Brain microvascular endothelial cell (primary cell): ENCODE results near the gene GMIP.

ENCODE experiments used
- DNase-seq: peaks from one replicate; pipeline ENCODE4 v3.0.0-alpha.2; 2020
- H3K27ac ChIP-seq: fragments of 250-450 bp; sonication (Bioruptor Pico); 2 replicates; pipeline ENCODE4 v1.5.1; 2020; ENCODE audit warnings: mild to moderate bottlenecking, moderate library complexity
- H3K27me3 ChIP-seq: fragments of 250-450 bp; sonication (Bioruptor Pico); replicated peaks from 2 replicates; pipeline ENCODE4 v1.5.1; 2020; ENCODE audit warnings: mild to moderate bottlenecking
- H3K36me3 ChIP-seq: fragments of 250-450 bp; sonication (Bioruptor Pico); replicated peaks from 2 replicates; pipeline ENCODE4 v1.5.1; 2020; ENCODE audit warnings: mild to moderate bottlenecking
- H3K4me3 ChIP-seq: 2 replicates; pipeline ENCODE4 v1.5.1; 2011; ENCODE audit warnings: low read depth, mild to moderate bottlenecking, control low read depth, low read length, moderate library complexity
- CTCF ChIP-seq: IDR thresholded peaks from 2 replicates; pipeline ENCODE4 v1.5.1; 2011; ENCODE audit warnings: low read depth, mild to moderate bottlenecking, moderate library complexity, low read length, control low read depth, inconsistent platforms; ENCODE audit errors: missing control alignments
- in situ Hi-C: cut with HindIII; loops from 2 replicates; pipeline ENCODE4 v1.10.0; 2017; ENCODE audit warnings: low sequenced_read_pairs, low pct_ligation_motif_present

The GMIP gene

GRCh38 chr19:19594381-19594780 is 49.1 kb downstream of the GMIP start:
- TF ChIP-seq CTCF = no peak
- Histone ChIP-seq H3K27ac (no peak overlapping the region), H3K27me3 (no peaks in the 10 kb centered on the region), H3K4me3 (no peak overlapping the region), H3K36me3 (no peaks in the 10 kb centered on the region)
- in situ Hi-C loops = no loop called here
- no peak for DNase-seq

GRCh38 chr19:19592690-19593089 is 50.8 kb downstream of the GMIP start:
- Histone ChIP-seq H3K36me3 (no peaks in the 10 kb centered on the region), H3K27me3 (no peaks in the 10 kb centered on the region), H3K27ac (no peak overlapping the region), H3K4me3 (no peak overlapping the region)
- no peak for DNase-seq
- in situ Hi-C loops = no loop called here
- TF ChIP-seq CTCF = no peak

- Histone ChIP-seq H3K36me3 (no peaks in the 10 kb centered on the region), H3K27me3 (no peaks in the 10 kb centered on the region), H3K27ac (peak overlapping the region; percentile 42), H3K4me3 (no peak overlapping the region)
- DNase-seq = peak; percentile 88
- no peak for TF ChIP-seq CTCF
- in situ Hi-C loops = no loop called here
Measured at GRCh38 chr19:19591133-19591825, 52.2 kb downstream of the GMIP start.

- Histone ChIP-seq H3K4me3 (no peak overlapping the region), H3K27me3 (no peaks in the 10 kb centered on the region), H3K27ac (no peak overlapping the region), H3K36me3 (no peaks in the 10 kb centered on the region)
- no peak for DNase-seq
- TF ChIP-seq CTCF = no peak
- in situ Hi-C loops = no loop called here
Measured at GRCh38 chr19:19588546-19588945, 54.9 kb downstream of the GMIP start.

- DNase-seq = no peak
- no peak overlapping the region for H3K27ac ChIP-seq
- H3K4me3 ChIP-seq = no peak overlapping the region
- no peaks in the 10 kb centered on the region for H3K36me3 ChIP-seq
- no peak for TF ChIP-seq CTCF
- no peaks in the 10 kb centered on the region for H3K27me3 ChIP-seq
- in situ Hi-C loops = no loop called here
Measured at GRCh38 chr19:19587771-19588170, 55.7 kb downstream of the GMIP start.

- in situ Hi-C loops = no loop called here
- Histone ChIP-seq H3K27ac (no peak overlapping the region), H3K27me3 (no peaks in the 10 kb centered on the region), H3K36me3 (no peaks in the 10 kb centered on the region), H3K4me3 (no peak overlapping the region)
- no peak for DNase-seq
- TF ChIP-seq CTCF = no peak
Measured at GRCh38 chr19:19584356-19584755, 59.1 kb downstream of the GMIP start.
